ENCODE data around the gene GBP1. TPM values are rescaled to one million over a fixed set of nuclear protein-coding genes. Genes with fewer than 3 reads are reported as not detected.
"Not testable (repeated sequence)": the region's sequence is repeated elsewhere in the genome, so short reads cannot be mapped to it uniquely, and the experiment has no call there.

The GBP1 gene
- total and polyA plus RNA-seq, 10 of the 15 experiments (the other 5 are each of a cell fraction or from before 2014, with no cell fraction given) = 1.5 to 8.7 (median 5.0) TPM

- TF ChIP-seq SP1 (IDR thresholded peaks at IDR 0.05; ENCODE audit: low read depth, low read length) = no peak
- ChIA-PET SMC1A (ENCODE audit: uncharacterized antibody, unreplicated experiment) (no interaction called here), RAD21 (ENCODE audit: unreplicated experiment) (no interaction called here), POLR2A (no interaction called here), CTCF (no interaction called here)
- Histone ChIP-seq H3K4me2 (ENCODE audit: control insufficient read depth, insufficient read depth) (no peak overlapping the region), H3K9ac (ENCODE audit: control insufficient read depth, insufficient read depth, low read length) (no peak overlapping the region), H3K4me3 (no peak overlapping the region), H2AFZ (ENCODE audit: control insufficient read depth, low read depth, low read length) (no peak overlapping the region), H3K36me3 (ENCODE audit: control insufficient read depth in 2 of 2, insufficient read depth in 2 of 2, low read length in 1 of 2) (no peaks in the 10 kb centered on the region), H3K9me3 (replicated peaks; ENCODE audit: control insufficient read depth, insufficient read depth, low read length) (no peaks in the 10 kb centered on the region; the same call in 2 of the 3 replicates), H3K27me3 (replicated peaks in 1 of 2; ENCODE audit: control insufficient read depth in 2 of 2, insufficient read depth in 2 of 2, low read length in 1 of 2) (no peaks in the 10 kb centered on the region), H4K20me1 (ENCODE audit: control insufficient read depth, insufficient read depth) (no peaks in the 10 kb centered on the region), H3K4me1 (ENCODE audit: control insufficient read depth, insufficient read depth, low read length) (peaks cover 4% of the 10 kb centered on the region; the same call in 1 of the 2 replicates), H3K27ac (ENCODE audit: control insufficient read depth, insufficient read depth) (no peak overlapping the region), H3K79me2 (ENCODE audit: control insufficient read depth, insufficient read depth, low read length) (no peaks in the 10 kb centered on the region)
- no peak for DNase-seq (ENCODE audit: low read depth, low spot score)
- no peak for FAIRE-seq
- in situ Hi-C loops (cut with MboI) = no loop called here
- WGBS (ENCODE audit: insufficient coverage, insufficient replicate concordance, low lambda C conversion rate, missing lambda C conversion rate) = 93% methylated on average over 1 of the region's 1 CpG
- BruUV-seq (replicated peaks) = no TSS peak
- no peak for ATAC-seq
- intact Hi-C loops (cut with micrococcal nuclease; ENCODE audit: unreplicated experiment) = no loop called here
Measured at GRCh38 chr1:89035080-89035479, 29.9 kb downstream of the GBP1 start.

- CTCF ChIA-PET; H2AFZ ChIP-seq (ENCODE audit: control insufficient read depth, low read depth, low read length); H3K27ac ChIP-seq (ENCODE audit: control insufficient read depth, insufficient read depth); in situ Hi-C loops (cut with MboI); SMC1A ChIA-PET (ENCODE audit: uncharacterized antibody, unreplicated experiment); H3K4me1 ChIP-seq (ENCODE audit: control insufficient read depth, insufficient read depth, low read length); H3K36me3 ChIP-seq (ENCODE audit: control insufficient read depth in 2 of 2, insufficient read depth in 2 of 2, low read length in 1 of 2); BruUV-seq (replicated peaks); H3K9me3 ChIP-seq (replicated peaks; ENCODE audit: control insufficient read depth, insufficient read depth, low read length); H3K9ac ChIP-seq (ENCODE audit: control insufficient read depth, insufficient read depth, low read length); H3K79me2 ChIP-seq (ENCODE audit: control insufficient read depth, insufficient read depth, low read length); DNase-seq (ENCODE audit: low read depth, low spot score); RAD21 ChIA-PET (ENCODE audit: unreplicated experiment); ATAC-seq; POLR2A ChIA-PET; FAIRE-seq; H3K4me2 ChIP-seq (ENCODE audit: control insufficient read depth, insufficient read depth); intact Hi-C loops (cut with micrococcal nuclease; ENCODE audit: unreplicated experiment); H3K4me3 ChIP-seq; H4K20me1 ChIP-seq (ENCODE audit: control insufficient read depth, insufficient read depth); H3K27me3 ChIP-seq (replicated peaks in 1 of 2; ENCODE audit: control insufficient read depth in 2 of 2, insufficient read depth in 2 of 2, low read length in 1 of 2): not testable (repeated sequence)
- WGBS (ENCODE audit: insufficient coverage, insufficient replicate concordance, low lambda C conversion rate, missing lambda C conversion rate) = 66% methylated on average over 5 of the region's 5 CpGs
Measured at GRCh38 chr1:89034004-89034403, 31.0 kb downstream of the GBP1 start.

GRCh38 chr1:89029051-89029450 lies 36.0 kb downstream of the GBP1 start:
- H4K20me1 ChIP-seq (ENCODE audit: control insufficient read depth, insufficient read depth); intact Hi-C loops (cut with micrococcal nuclease; ENCODE audit: unreplicated experiment); H3K4me2 ChIP-seq (ENCODE audit: control insufficient read depth, insufficient read depth); FAIRE-seq; H3K4me3 ChIP-seq; H3K4me1 ChIP-seq (ENCODE audit: control insufficient read depth, insufficient read depth, low read length); DNase-seq (ENCODE audit: low read depth, low spot score); H3K9ac ChIP-seq (ENCODE audit: control insufficient read depth, insufficient read depth, low read length); SMC1A ChIA-PET (ENCODE audit: uncharacterized antibody, unreplicated experiment); H3K27ac ChIP-seq (ENCODE audit: control insufficient read depth, insufficient read depth); H3K79me2 ChIP-seq (ENCODE audit: control insufficient read depth, insufficient read depth, low read length); H2AFZ ChIP-seq (ENCODE audit: control insufficient read depth, low read depth, low read length); BruUV-seq (replicated peaks); CTCF ChIA-PET; H3K36me3 ChIP-seq (ENCODE audit: control insufficient read depth in 2 of 2, insufficient read depth in 2 of 2, low read length in 1 of 2); H3K27me3 ChIP-seq (replicated peaks in 1 of 2; ENCODE audit: control insufficient read depth in 2 of 2, insufficient read depth in 2 of 2, low read length in 1 of 2); H3K9me3 ChIP-seq (replicated peaks; ENCODE audit: control insufficient read depth, insufficient read depth, low read length); RAD21 ChIA-PET (ENCODE audit: unreplicated experiment); ATAC-seq; in situ Hi-C loops (cut with MboI): not testable (repeated sequence)
- POLR2A ChIA-PET = interaction anchor here (0.6 kb wide), 1 partner anchor 823 kb away, joined by 3 read pairs; no protein-coding TSS in a partner anchor
- WGBS (ENCODE audit: insufficient coverage, insufficient replicate concordance, low lambda C conversion rate, missing lambda C conversion rate) = 85% methylated on average over 2 of the region's 2 CpGs
